GM12801 (cell line): ENCODE results near the gene TMEFF2.

Experiments used
- CTCF ChIP-seq: IDR thresholded peaks from one replicate; pipeline ENCODE4 v1.5.1; 2011; ENCODE audit warnings: control low read depth; ENCODE audit not compliant: insufficient read length; ENCODE audit errors: extremely low read depth

Gene TMEFF2

GRCh38 chr2:191957996-191958860, 236.5 kb downstream of the TMEFF2 start:
- no peak for TF ChIP-seq CTCF

GRCh38 chr2:191954451-191954850, 240.3 kb downstream of the TMEFF2 start:
- no peak for TF ChIP-seq CTCF

- TF ChIP-seq CTCF: no peak
Measured at GRCh38 chr2:191952515-191953270, 242.0 kb downstream of the TMEFF2 start.

- TF ChIP-seq CTCF: no peak
Measured at GRCh38 chr2:191951832-191952231, 242.9 kb downstream of the TMEFF2 start.

- TF ChIP-seq CTCF: no peak
Measured at GRCh38 chr2:191951376-191951775, 243.4 kb downstream of the TMEFF2 start.

GRCh38 chr2:191950132-191950874, 244.4 kb downstream of the TMEFF2 start:
- no peak for TF ChIP-seq CTCF

- no peak for TF ChIP-seq CTCF
Measured at GRCh38 chr2:191947235-191947634, 247.5 kb downstream of the TMEFF2 start.
